Transverse colon (tissue), 4 donors: ENCODE results near the gene GLIPR2. TPM values are rescaled to one million over a fixed set of nuclear protein-coding genes. Genes with fewer than 3 reads are reported as not detected.
"Not testable (repeated sequence)": the region's sequence is repeated elsewhere in the genome, so short reads cannot be mapped to it uniquely, and the experiment has no call there.

ENCODE experiments used
- DNase-seq: peaks from one replicate; pipeline ENCODE4 v3.0.0-alpha.2; 2019
- H3K27ac ChIP-seq, 4 donors: fragments of 200-600 bp; sonication (generic); 2 replicates each; pipeline ENCODE4 v1.5.1; 2016 to 2018; ENCODE audit warnings: inconsistent platforms in 4 of 4
- H3K27me3 ChIP-seq: fragments of 200-600 bp; sonication (generic); 2 replicates; pipeline ENCODE4 v1.5.1; 2017; ENCODE audit warnings: inconsistent platforms
- H3K36me3 ChIP-seq, 4 donors: fragments of 200-600 bp; sonication (generic); 2 replicates each; pipeline ENCODE4 v1.5.1; 2017 to 2019; ENCODE audit warnings: inconsistent platforms in 4 of 4
- H3K4me1 ChIP-seq, 4 donors: fragments of 200-600 bp; sonication (generic); 2 replicates each; pipeline ENCODE4 v1.5.1; 2017 to 2020; ENCODE audit warnings: inconsistent platforms in 4 of 4
- H3K4me3 ChIP-seq, 4 donors: fragments of 200-600 bp; sonication (generic); 1 replicate in 1 of 4; 2 replicates in 3 of 4; pipeline versions ENCODE4 v1.5.1 to v1.6.1; 2017 to 2019; ENCODE audit warnings: inconsistent platforms in 4 of 4
- H3K9me3 ChIP-seq, 2 donors: fragments of 200-600 bp; sonication (generic); 2 replicates each; pipeline ENCODE4 v1.5.1; 2017 to 2019; ENCODE audit warnings: inconsistent platforms in 2 of 2
- EP300 ChIP-seq: sonication (generic); formaldehyde crosslinking; IDR thresholded peaks from one replicate; pipeline ENCODE4 v1.6.1; 2017; ENCODE audit warnings: antibody characterized with exemption, low read depth
- POLR2A ChIP-seq: fragments of 450-650 bp; IDR thresholded peaks from one replicate; pipeline ENCODE4 v1.6.1; 2016; ENCODE audit warnings: antibody characterized with exemption, mild to moderate bottlenecking, moderate library complexity
- POLR2AphosphoS5 ChIP-seq, 3 donors: sonication (generic); formaldehyde crosslinking; IDR thresholded peaks; one replicate each; pipeline ENCODE4 v1.6.1; 2016; ENCODE audit warnings: antibody characterized with exemption in 3 of 3
- WGBS, 2 donors: methylation state at CpG; one replicate each; pipeline ENCODE4 v1.1.5; 2018; ENCODE audit warnings: low coverage in 1 of 2; 5-methylcytosine and 5-hydroxymethylcytosine counted together
- in situ Hi-C, 4 donors: fragments of 200-750 bp; cut with MboI; loops; one replicate each; pipeline versions ENCODE4 v1.15.0 to v1.15.1; 2017; ENCODE audit warnings: low sequenced_read_pairs in 3 of 4, low pct_ligation_motif_present in 1 of 4, low pct_unique_long_range_greater_than_20kb in 1 of 4
- intact Hi-C: fragments of 100-400 bp; cut with DNase I; formaldehyde crosslinking; loops from one replicate; pipeline ENCODE4 v1.15.1; 2023; ENCODE audit warnings: low total_unique reads
- total RNA-seq, 4 donors: library from RNA; depleted of rRNA; stranded (reverse); fragments of >200 nt; gene quantifications; one replicate each; pipeline ENCODE4 v1.1.0, GENCODE V29; 2016
- TF ChIP-seq, protein P1 (sequence below), 5 experiments: fragments of 200-600 bp in 3 of 5; fragments of 450-650 bp in 2 of 5; sonication (generic) in 3 of 5; IDR thresholded peaks; 1 replicate in 2 of 5; 2 replicates in 3 of 5; pipeline ENCODE4 v1.5.1; 2016 to 2017; ENCODE audit warnings: antibody characterized with exemption in 5 of 5, inconsistent platforms in 3 of 5, mild to moderate bottlenecking in 2 of 5, moderate library complexity in 1 of 5

GLIPR2 gene
- total RNA-seq, 4 donors from 2014 or later = 9.7 to 40.4 (median 26.7) TPM

DNA sequence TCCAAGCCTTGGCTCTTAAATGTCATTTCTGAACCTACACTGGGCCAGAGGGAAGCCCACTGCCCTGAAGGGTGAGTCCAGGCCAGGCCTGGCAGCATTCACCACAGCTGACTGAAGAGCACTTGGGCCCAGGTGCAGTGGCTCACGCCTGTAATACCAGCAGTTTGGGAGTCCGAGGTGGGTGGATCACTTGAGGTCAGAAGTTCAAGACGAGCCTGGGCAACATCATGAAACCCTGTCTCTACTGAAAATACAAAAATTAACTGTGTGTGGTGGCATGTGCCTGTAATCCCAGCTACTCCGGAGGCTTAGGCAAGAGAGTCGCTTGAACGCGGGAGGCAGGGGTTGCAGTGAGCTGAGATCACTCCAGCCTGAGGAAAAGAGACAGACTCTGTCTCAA lies 37.7 kb downstream of the GLIPR2 start:
- Histone ChIP-seq H3K4me1 (no peaks in the 10 kb centered on the region), H3K4me3 (no peak overlapping the region), H3K36me3 (no peaks in the 10 kb centered on the region), H3K27me3 (no peaks in the 10 kb centered on the region), H3K9me3 (no peaks in the 10 kb centered on the region), H3K27ac (no peak overlapping the region)
- in situ Hi-C loops = loop anchor here in 1 of 4 donors (25.0 kb wide), 1 partner anchor 137 kb away; the partner anchor contains the start of gene RECK
- TF ChIP-seq, protein P1, sequence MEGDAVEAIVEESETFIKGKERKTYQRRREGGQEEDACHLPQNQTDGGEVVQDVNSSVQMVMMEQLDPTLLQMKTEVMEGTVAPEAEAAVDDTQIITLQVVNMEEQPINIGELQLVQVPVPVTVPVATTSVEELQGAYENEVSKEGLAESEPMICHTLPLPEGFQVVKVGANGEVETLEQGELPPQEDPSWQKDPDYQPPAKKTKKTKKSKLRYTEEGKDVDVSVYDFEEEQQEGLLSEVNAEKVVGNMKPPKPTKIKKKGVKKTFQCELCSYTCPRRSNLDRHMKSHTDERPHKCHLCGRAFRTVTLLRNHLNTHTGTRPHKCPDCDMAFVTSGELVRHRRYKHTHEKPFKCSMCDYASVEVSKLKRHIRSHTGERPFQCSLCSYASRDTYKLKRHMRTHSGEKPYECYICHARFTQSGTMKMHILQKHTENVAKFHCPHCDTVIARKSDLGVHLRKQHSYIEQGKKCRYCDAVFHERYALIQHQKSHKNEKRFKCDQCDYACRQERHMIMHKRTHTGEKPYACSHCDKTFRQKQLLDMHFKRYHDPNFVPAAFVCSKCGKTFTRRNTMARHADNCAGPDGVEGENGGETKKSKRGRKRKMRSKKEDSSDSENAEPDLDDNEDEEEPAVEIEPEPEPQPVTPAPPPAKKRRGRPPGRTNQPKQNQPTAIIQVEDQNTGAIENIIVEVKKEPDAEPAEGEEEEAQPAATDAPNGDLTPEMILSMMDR (IDR thresholded peaks at IDR 0.05) = no peak
- TF ChIP-seq POLR2A = no peak
- no peak for TF ChIP-seq POLR2AphosphoS5 (IDR thresholded peaks at IDR 0.05)
- no peak for TF ChIP-seq EP300
- intact Hi-C loops = no loop called here
- DNase-seq = no peak
- 86% methylated on average over 7 of the region's 7 CpGs; no CpG with 5 or more reads in 1 of the 2 donors for WGBS, 2 donors

DNA sequence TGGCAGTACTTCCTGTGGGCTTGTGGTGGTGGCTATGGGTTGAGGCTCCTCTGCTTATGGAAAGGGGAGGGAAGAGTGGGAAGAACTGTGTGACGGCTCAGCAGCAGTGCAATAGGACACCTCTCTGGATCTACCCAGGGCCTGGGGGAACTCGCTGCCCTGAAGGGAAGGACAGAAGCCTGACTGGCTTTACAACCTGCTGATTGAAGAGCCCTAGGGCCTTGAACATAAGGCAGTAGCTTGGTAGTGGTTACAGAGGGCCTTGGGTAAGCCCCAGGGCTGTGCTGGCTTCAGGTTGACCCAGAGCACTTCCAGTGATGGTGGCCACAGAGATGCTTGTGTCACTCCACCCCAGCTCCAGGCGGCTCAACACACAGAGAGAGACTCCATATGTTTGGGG lies 38.2 kb downstream of the GLIPR2 start:
- Histone ChIP-seq H3K4me1 (no peaks in the 10 kb centered on the region), H3K27ac (no peak overlapping the region), H3K27me3 (no peaks in the 10 kb centered on the region), H3K4me3 (no peak overlapping the region), H3K9me3 (no peaks in the 10 kb centered on the region), H3K36me3 (no peaks in the 10 kb centered on the region)
- intact Hi-C loops (no loop called here), in situ Hi-C loops (loop anchor here in 1 of 4 donors (25.0 kb wide), 1 partner anchor 137 kb away; the partner anchor contains the start of gene RECK)
- 77% methylated on average over 3 of the region's 3 CpGs; no CpG with 5 or more reads in 1 of the 2 donors for WGBS, 2 donors
- TF ChIP-seq POLR2AphosphoS5 (IDR thresholded peaks at IDR 0.05) = no peak
- no peak for TF ChIP-seq EP300
- TF ChIP-seq POLR2A = no peak
- TF ChIP-seq, protein P1 (IDR thresholded peaks at IDR 0.05) = no peak
- DNase-seq = no peak

DNA sequence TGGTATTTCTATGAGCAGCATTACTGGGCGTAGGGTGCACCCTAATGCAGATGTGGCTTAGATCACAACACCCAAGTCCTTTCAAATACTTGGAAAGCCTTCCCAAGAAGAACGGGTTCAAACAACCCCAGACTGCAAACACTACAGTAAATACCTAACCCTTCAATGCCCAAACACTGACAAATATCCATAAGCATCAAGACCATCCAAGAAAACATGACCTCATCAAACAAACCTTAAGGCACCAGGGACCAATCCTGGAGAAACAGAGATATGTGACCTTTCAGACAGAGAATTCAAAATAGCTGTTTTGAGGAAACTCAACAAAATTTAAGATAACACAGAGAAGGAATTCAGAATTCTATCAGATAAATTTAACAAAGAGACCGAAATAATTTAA lies 38.7 kb downstream of the GLIPR2 start:
- intact Hi-C loops, H3K36me3 ChIP-seq, H3K4me1 ChIP-seq, H3K27me3 ChIP-seq, H3K4me3 ChIP-seq, H3K27ac ChIP-seq, H3K9me3 ChIP-seq, in situ Hi-C loops, DNase-seq: not testable (repeated sequence)
- WGBS, 2 donors = 89 to 94% methylated on average over 2 to 3 of the region's 3 CpGs

DNA sequence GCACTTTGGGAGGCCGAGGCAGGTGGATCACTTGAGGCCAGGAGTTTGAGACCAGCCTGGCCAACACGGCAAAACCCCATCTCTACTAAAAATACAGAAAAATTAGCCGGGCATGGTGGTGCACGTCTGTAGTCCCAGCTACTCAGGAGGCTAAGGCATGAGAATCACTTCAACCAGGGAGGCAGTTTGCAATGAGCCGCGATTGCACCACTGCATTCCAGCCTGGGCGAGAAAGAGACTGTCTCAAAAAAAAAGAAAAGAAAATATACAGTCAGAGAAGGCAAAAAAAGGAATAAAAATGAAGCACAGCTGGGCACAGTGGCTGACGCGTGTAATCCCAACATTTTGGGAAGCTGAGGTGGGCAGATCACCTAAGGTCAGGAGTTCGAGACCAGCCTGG lies 40.0 kb downstream of the GLIPR2 start:
- intact Hi-C loops, H3K36me3 ChIP-seq, H3K4me3 ChIP-seq, H3K27me3 ChIP-seq, H3K4me1 ChIP-seq, DNase-seq, H3K27ac ChIP-seq, in situ Hi-C loops, H3K9me3 ChIP-seq: not testable (repeated sequence)
- 93 to 94% methylated on average over 7 to 10 of the region's 10 CpGs for WGBS, 2 donors

DNA sequence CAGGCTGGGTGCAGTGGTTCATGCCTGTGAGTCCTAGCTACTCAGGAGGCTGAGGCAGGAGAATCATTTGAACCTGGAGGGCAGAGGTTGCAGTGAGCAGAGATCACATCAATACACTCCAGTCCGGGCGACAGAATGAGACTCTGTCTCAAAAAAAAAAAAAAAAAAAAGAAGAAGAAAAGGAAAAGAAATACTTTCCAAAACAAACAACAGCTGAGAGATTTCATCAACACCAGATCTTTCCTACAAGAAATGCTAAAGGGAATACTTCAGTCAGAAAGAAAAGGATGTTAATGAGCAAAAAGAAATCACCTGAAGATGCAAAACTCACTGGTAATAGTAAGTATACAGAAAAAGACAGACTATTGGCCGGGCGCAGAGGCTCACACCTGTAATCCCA lies 41.0 kb downstream of the GLIPR2 start:
- in situ Hi-C loops (no loop called here), intact Hi-C loops (no loop called here)
- TF ChIP-seq EP300 = no peak
- no peak for TF ChIP-seq POLR2AphosphoS5 (IDR thresholded peaks at IDR 0.05)
- TF ChIP-seq, protein P1 (IDR thresholded peaks at IDR 0.05) = no peak
- no peak for TF ChIP-seq POLR2A
- no peaks in the 10 kb centered on the region for H3K4me1 ChIP-seq
- WGBS, 2 donors = 79 to 80% methylated on average over 1 to 4 of the region's 4 CpGs
- no peak for DNase-seq
- no peaks in the 10 kb centered on the region for H3K36me3 ChIP-seq
- no peak overlapping the region for H3K27ac ChIP-seq
- H3K9me3 ChIP-seq = no peaks in the 10 kb centered on the region
- no peak overlapping the region for H3K4me3 ChIP-seq
- no peaks in the 10 kb centered on the region for H3K27me3 ChIP-seq

DNA sequence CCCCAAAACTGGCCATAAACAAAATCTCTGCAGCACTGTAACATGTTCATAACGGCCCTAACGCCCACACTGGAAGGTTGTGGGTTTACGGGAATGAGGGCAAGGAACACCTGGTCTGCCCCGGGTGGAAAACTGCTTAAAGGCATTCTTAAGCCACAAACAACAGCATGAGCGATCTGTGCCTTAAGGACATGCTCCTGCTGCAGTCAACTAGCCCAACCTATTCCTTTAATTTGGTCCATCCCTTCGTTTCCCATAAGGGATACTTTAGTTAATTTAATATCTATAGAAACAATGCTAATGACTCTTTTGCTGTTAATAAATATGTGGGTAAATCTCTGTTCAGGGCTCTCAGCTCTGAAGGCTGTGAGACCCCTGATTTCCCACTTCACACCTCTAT lies 43.7 kb downstream of the GLIPR2 start:
- H3K9me3 ChIP-seq, intact Hi-C loops, H3K27ac ChIP-seq, H3K27me3 ChIP-seq, H3K4me3 ChIP-seq, H3K36me3 ChIP-seq, H3K4me1 ChIP-seq, DNase-seq, in situ Hi-C loops: not testable (repeated sequence)
- WGBS, 2 donors = 78% methylated on average over 6 of the region's 6 CpGs; no CpG with 5 or more reads in 1 of the 2 donors
